BE2C (cell line): ENCODE data around the gene TSSC4.

Experiments
- DNase-seq: peaks from one replicate; pipeline ENCODE4 v3.0.0-alpha.2; 2020
- H3K27me3 ChIP-seq: fragments of 250-450 bp; sonication (Bioruptor Pico); 2 replicates; pipeline ENCODE4 v1.5.1; 2020; ENCODE audit warnings: mild to moderate bottlenecking
- H3K36me3 ChIP-seq: fragments of 250-450 bp; sonication (Bioruptor Pico); 2 replicates; pipeline ENCODE4 v1.5.1; 2020; ENCODE audit warnings: mild to moderate bottlenecking
- H3K4me1 ChIP-seq: fragments of 250-450 bp; sonication (Bioruptor Pico); 2 replicates; pipeline ENCODE4 v1.5.1; 2020
- H3K4me3 ChIP-seq: 2 replicates; pipeline ENCODE4 v1.5.1; 2011; ENCODE audit warnings: low read depth, low read length
- H3K9me3 ChIP-seq: fragments of 250-450 bp; sonication (Bioruptor Pico); 2 replicates; pipeline ENCODE4 v1.5.1; 2020
- TF ChIP-seq, protein P1 (sequence below): IDR thresholded peaks from 2 replicates; pipeline ENCODE4 v1.5.1; 2012; ENCODE audit warnings: mild to moderate bottlenecking, low read depth, low read length

The TSSC4 gene

GRCh38 chr11:2394818-2395105, 5.8 kb upstream of the TSSC4 start:
- Histone ChIP-seq H3K9me3 (no peaks in the 10 kb centered on the region), H3K4me1 (no peaks in the 10 kb centered on the region; the same call in 1 of the 2 replicates), H3K27me3 (no peaks in the 10 kb centered on the region), H3K4me3 (no peak overlapping the region), H3K36me3 (no peaks in the 10 kb centered on the region)
- no peak for DNase-seq
- TF ChIP-seq, protein P1, sequence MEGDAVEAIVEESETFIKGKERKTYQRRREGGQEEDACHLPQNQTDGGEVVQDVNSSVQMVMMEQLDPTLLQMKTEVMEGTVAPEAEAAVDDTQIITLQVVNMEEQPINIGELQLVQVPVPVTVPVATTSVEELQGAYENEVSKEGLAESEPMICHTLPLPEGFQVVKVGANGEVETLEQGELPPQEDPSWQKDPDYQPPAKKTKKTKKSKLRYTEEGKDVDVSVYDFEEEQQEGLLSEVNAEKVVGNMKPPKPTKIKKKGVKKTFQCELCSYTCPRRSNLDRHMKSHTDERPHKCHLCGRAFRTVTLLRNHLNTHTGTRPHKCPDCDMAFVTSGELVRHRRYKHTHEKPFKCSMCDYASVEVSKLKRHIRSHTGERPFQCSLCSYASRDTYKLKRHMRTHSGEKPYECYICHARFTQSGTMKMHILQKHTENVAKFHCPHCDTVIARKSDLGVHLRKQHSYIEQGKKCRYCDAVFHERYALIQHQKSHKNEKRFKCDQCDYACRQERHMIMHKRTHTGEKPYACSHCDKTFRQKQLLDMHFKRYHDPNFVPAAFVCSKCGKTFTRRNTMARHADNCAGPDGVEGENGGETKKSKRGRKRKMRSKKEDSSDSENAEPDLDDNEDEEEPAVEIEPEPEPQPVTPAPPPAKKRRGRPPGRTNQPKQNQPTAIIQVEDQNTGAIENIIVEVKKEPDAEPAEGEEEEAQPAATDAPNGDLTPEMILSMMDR, result no peak

DNA sequence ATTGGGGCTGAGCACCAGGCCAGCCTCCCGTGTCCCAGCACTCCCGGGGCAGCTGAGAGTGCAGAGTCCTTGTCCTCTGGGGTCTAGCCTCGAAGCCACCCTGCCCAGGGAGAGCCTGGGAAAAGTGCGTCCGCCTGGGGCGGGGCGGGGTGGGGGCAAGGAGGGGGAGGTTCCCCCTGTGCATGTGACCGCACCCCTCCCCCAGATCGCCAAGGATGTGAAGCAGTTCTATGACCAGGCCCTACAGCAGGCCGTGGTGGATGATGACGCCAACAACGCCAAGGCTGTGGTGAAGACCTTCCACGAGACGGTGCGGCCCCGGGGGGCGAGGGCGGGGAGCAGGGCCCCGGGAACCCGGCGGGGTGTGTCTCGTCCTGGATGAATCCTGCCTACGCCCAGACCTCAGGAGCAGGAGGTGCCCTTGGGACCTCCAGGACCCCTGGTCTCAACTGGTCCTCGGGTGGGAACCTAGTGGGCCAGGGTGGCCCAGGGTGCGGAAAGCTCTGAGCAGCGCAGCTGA, 5.3 kb upstream of the TSSC4 start:
- H3K4me1 ChIP-seq, result no peaks in the 10 kb centered on the region; the same call in 1 of the 2 replicates
- H3K27me3 ChIP-seq, result no peaks in the 10 kb centered on the region
- H3K9me3 ChIP-seq, result no peaks in the 10 kb centered on the region
- TF ChIP-seq, protein P1, result no peak
- no peak for DNase-seq
- no peak overlapping the region for H3K4me3 ChIP-seq
- H3K36me3 ChIP-seq, result no peaks in the 10 kb centered on the region

- Histone ChIP-seq H3K4me1 (no peaks in the 10 kb centered on the region; the same call in 1 of the 2 replicates), H3K36me3 (no peaks in the 10 kb centered on the region; the same call in 1 of the 2 replicates), H3K4me3 (no peak overlapping the region), H3K9me3 (no peaks in the 10 kb centered on the region), H3K27me3 (no peaks in the 10 kb centered on the region)
- TF ChIP-seq, protein P1, result no peak
- DNase-seq, result no peak
These were observed 4.7 kb upstream of the TSSC4 start for GRCh38 chr11:2395856-2396255.

DNA sequence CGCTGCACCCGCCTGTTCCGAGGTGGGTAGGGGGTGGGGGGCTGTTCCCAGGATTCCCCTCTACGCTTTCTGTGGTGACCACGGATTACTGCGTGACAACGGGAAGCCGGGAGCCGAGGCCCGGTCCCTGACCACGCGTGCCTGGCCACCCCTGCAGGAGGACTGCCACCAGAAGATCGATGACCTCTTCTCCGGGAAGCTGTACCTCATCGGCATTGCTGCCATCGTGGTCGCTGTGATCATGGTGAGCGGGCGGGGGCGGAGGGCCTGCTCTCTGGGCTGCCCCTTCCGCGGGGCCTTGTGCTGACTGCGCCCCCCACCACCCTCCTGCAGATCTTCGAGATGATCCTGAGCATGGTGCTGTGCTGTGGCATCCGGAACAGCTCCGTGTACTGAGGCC, 4.1 kb upstream of the TSSC4 start:
- no peaks in the 10 kb centered on the region; the same call in 1 of the 2 replicates for H3K4me1 ChIP-seq
- TF ChIP-seq, protein P1, result no peak

DNA sequence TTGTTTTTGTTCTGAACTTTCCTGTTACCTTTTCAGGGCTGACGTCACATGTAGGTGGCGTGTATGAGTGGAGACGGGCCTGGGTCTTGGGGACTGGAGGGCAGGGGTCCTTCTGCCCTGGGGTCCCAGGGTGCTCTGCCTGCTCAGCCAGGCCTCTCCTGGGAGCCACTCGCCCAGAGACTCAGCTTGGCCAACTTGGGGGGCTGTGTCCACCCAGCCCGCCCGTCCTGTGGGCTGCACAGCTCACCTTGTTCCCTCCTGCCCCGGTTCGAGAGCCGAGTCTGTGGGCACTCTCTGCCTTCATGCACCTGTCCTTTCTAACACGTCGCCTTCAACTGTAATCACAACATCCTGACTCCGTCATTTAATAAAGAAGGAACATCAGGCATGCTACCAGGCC, 3.5 kb upstream of the TSSC4 start:
- H3K36me3 ChIP-seq, result no peaks in the 10 kb centered on the region; the same call in 1 of the 2 replicates
- no peaks in the 10 kb centered on the region; the same call in 1 of the 2 replicates for H3K4me1 ChIP-seq
- TF ChIP-seq, protein P1, result no peak

More for the DNA sequence above, 4.1 kb upstream of the TSSC4 start:
- Histone ChIP-seq H3K27me3 (no peaks in the 10 kb centered on the region), H3K4me3 (no peak overlapping the region), H3K9me3 (no peaks in the 10 kb centered on the region), H3K36me3 (no peaks in the 10 kb centered on the region; the same call in 1 of the 2 replicates)
- no peak for DNase-seq

DNA sequence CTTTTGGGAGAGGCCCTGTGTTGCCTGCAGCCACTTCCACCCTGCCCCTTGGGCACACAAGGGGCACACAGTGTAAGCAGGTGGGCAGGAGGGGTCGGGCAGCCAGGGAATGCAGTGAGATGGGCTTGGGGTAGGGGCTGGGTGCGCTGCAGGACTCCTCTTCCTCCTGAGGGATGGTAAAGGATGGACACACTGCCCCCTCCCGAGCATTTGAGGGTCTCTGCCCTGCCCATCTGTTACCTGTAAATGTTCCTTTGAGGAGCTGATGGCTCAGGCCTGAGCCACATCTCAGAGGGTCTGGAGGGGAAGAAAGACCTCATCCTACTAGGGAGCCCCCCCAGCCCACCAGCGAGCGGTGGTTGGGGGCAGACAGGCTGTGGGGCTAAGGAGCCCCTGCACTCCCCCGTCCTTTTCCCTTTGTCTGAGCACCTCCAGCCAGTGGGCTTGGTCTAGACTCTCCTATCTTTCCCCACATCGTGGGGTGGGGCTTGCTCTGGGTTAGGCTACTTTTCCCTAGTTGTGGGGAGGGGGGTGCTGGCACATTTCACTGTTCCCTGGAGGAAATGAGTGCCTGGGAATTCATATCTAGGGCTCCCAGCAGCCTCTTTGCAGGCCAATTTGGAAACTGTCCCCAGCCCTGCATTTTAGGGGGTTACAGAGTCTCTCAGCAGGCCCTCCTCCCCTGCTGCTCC, 1.7 kb upstream of the TSSC4 start:
- Histone ChIP-seq H3K9me3 (no peaks in the 10 kb centered on the region), H3K4me3 (no peak overlapping the region), H3K36me3 (peaks cover 10% of the 10 kb centered on the region), H3K27me3 (no peaks in the 10 kb centered on the region), H3K4me1 (no peaks in the 10 kb centered on the region; the same call in 1 of the 2 replicates)
- DNase-seq, result peak; percentile 43
- TF ChIP-seq, protein P1, result peak; percentile 50

More for the DNA sequence above, 3.5 kb upstream of the TSSC4 start:
- Histone ChIP-seq H3K27me3 (no peaks in the 10 kb centered on the region), H3K9me3 (no peaks in the 10 kb centered on the region), H3K4me3 (no peak overlapping the region)
- DNase-seq, result no peak
